ENCODE data around the gene TNFRSF14. TPM values are rescaled to one million over a fixed set of nuclear protein-coding genes. Genes with fewer than 3 reads are reported as not detected.
A peak's percentile ranks its signal among the peaks of the same experiment; 100 is the strongest.

Gene TNFRSF14
- total RNA-seq, 4 donors from 2014 or later = 64.9 to 105 (median 91.1) TPM

DNA sequence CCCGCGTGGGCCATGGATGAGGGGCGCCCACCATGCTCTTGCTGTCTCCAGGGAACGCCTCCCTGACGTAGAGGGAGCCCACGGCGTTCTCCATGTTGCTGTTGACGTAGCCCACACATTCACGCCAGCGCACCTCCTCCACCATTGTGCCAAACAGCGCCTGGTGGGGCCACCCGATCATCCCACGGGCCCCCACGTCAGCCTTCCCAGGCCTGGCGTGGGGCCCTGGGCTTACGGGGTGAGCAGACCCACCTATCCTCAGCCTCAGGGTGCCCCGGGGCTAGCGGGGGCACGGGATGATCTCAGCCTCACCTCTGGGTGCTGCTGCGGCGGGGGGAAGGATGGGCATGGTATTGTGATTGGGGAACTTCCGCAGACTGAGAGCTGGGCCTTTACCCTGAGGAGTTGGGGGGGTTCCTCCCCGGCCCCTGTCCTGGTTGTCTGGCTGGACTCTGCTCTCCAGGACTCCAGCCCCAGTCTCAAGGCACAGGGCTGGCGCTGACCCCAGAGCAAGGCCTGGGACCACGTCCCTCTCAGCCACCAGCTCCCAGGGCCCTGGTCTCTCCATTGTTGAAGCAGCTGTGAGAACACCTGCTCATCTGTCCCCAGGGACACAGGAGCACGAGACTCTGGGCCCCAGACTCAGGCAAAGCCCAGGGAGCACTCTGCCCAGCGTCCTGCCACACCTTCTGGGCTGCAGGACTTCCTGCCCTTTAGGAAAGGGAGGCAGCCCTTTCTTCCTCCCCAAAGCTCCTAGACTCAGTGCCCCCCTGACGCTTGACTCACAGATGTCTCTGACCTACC, 40.6 kb downstream of the TNFRSF14 start:
- 84% methylated on average over 21 to 25 of the region's 28 CpGs for WGBS, 2 donors
- Histone ChIP-seq H3K4me1 (peaks cover 0 to 14% (median 0%) of the 10 kb centered on the region in 4 donors), H3K4me3 (no peak overlapping the region), H3K27ac (no peak overlapping the region), H3K27me3 (peaks cover 0 to 14% of the 10 kb centered on the region in 2 donors), H3K36me3 (no peaks in the 10 kb centered on the region), H3K9me3 (peaks cover 0 to 40% (median 3%) of the 10 kb centered on the region in 4 donors)
- no peak for DNase-seq (ENCODE audit: low spot score in 2 of 2)
- TF ChIP-seq, protein P1, sequence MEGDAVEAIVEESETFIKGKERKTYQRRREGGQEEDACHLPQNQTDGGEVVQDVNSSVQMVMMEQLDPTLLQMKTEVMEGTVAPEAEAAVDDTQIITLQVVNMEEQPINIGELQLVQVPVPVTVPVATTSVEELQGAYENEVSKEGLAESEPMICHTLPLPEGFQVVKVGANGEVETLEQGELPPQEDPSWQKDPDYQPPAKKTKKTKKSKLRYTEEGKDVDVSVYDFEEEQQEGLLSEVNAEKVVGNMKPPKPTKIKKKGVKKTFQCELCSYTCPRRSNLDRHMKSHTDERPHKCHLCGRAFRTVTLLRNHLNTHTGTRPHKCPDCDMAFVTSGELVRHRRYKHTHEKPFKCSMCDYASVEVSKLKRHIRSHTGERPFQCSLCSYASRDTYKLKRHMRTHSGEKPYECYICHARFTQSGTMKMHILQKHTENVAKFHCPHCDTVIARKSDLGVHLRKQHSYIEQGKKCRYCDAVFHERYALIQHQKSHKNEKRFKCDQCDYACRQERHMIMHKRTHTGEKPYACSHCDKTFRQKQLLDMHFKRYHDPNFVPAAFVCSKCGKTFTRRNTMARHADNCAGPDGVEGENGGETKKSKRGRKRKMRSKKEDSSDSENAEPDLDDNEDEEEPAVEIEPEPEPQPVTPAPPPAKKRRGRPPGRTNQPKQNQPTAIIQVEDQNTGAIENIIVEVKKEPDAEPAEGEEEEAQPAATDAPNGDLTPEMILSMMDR (IDR thresholded peaks at IDR 0.05) = no peak
- TF ChIP-seq POLR2A (IDR thresholded peaks at IDR 0.05) (no peak), EP300 (IDR thresholded peaks at IDR 0.05) (no peak)

DNA sequence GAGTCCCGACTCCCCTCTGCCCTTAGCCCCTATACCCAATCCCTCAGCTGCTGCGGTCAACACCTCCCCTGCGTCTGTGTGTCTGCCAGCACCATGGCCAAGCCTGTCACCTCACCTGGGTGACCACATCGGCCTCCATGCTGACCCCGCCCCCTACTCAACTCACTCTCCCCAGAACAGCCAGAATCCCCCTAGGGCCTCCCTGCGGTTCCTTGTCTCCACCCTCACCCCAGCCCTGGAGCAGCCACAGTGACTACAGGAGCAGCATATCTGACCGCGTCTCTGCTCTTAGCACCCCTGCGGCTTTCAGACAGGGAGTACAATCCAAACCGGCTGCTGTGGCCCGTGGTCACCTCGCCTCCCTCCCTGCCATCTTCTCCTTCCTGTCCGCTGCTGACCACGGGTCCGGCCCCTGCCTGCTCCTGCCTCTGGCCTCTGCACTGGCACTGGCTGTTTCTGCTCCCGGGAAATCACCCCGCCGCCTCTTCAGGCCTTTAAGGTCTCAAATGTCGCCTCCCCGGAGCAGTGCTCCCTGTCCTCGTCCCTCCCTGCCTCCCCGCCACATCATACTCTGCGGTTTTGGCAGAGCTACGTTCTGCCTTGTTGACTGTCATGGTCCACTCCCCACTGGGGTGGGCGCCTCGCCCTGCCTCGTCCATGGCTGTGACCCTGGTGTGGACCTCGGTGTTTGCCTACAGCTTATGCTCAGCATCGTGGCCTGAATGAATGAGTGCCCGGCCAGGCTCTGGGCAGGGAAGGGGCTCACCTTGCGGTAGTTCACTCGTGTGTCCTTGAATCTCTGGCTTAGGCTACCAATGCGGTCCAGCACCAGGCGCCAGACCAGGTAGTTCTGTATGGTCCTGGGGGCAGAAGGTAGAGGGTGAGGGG, 41.5 kb downstream of the TNFRSF14 start:
- 77 to 78% methylated on average over 34 of the region's 34 CpGs for WGBS, 2 donors
- Histone ChIP-seq H3K27me3 (peaks cover 0 to 13% of the 10 kb centered on the region in 2 donors), H3K4me3 (no peak overlapping the region), H3K4me1 (peaks cover 0 to 14% (median 0%) of the 10 kb centered on the region in 4 donors), H3K9me3 (peaks cover 0 to 45% (median 3%) of the 10 kb centered on the region in 4 donors), H3K27ac (no peak overlapping the region), H3K36me3 (no peaks in the 10 kb centered on the region)
- TF ChIP-seq, protein P1 (IDR thresholded peaks at IDR 0.05) = no peak
- TF ChIP-seq EP300 (IDR thresholded peaks at IDR 0.05) (no peak), POLR2A (IDR thresholded peaks at IDR 0.05) (no peak)
- peak in 1 of 2 donors; percentile 1 for DNase-seq (ENCODE audit: low spot score in 2 of 2)

DNA sequence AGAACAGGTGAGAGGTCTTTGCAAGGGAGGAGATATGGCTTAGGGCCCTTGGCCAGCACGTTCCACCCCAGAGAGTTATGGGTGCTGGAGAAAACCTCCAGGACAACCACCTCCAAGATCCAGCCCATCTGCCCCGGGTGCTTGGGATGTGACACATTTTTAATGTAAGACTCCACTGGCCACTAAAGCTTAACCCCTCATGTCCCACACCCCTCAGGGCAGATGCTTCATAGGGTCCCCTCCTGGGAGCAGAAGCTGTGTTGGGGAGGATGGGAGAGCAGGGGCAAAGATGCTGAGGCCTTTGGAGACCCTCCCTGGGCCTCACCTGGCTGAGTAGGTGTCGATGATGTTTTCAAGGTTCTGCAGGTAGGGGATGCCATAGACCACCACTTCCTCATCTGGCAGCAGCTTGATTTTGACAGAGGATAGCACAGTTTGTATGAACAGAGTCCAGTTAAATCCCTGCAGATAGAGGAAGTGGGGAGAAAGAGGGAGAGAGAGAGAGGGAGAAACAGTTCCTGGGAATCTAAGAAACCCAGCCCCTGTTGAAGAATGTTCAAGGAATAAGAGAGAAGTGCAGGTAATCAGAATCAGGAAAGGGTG, 42.3 kb downstream of the TNFRSF14 start:
- Histone ChIP-seq H3K27ac (no peak overlapping the region), H3K36me3 (no peaks in the 10 kb centered on the region), H3K4me3 (no peak overlapping the region), H3K27me3 (peaks cover 0 to 9% of the 10 kb centered on the region in 2 donors), H3K9me3 (peaks cover 0 to 45% (median 3%) of the 10 kb centered on the region in 4 donors), H3K4me1 (peaks cover 0 to 11% (median 0%) of the 10 kb centered on the region in 4 donors)
- no peak for DNase-seq (ENCODE audit: low spot score in 2 of 2)
- 62 to 74% methylated on average over 3 of the region's 3 CpGs for WGBS, 2 donors
- TF ChIP-seq, protein P1 (IDR thresholded peaks at IDR 0.05) = no peak

DNA sequence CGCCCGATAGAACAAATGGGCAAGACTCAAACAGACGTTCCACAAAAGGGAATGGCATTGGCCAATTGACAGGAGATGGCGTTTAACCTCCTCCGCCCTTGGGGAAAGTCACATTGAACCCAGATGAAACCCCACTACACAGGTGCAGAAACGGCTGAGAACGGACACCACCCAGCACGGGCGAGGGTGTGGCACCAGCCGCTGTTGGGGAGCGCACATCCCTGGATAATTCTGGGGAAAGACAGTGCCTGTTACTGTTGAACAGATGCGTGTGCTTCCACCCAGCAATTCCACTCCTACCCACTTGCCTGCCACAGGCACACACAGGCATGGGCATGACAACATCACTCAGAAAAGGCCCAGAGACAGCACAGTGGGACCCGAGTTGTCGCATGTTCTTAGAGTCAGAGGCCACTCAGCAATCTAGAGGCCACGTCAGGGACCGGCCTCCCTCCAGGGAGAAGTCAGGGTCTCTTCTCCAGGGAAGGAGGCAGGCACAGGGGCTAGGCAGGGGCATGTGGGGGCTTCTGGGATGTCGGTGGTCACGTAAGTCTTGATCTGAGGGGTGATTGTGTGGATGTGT, 45.6 kb downstream of the TNFRSF14 start:
- Histone ChIP-seq H3K27me3 (peaks cover 0 to 6% of the 10 kb centered on the region in 2 donors), H3K27ac (no peak overlapping the region), H3K4me3 (no peak overlapping the region), H3K9me3 (peaks cover 0 to 45% (median 3%) of the 10 kb centered on the region in 4 donors), H3K4me1 (no peaks in the 10 kb centered on the region), H3K36me3 (no peaks in the 10 kb centered on the region)
- WGBS, 2 donors = 75 to 87% methylated on average over 18 of the region's 18 CpGs
- TF ChIP-seq POLR2A (IDR thresholded peaks at IDR 0.05) (no peak), EP300 (IDR thresholded peaks at IDR 0.05) (no peak)
- DNase-seq (ENCODE audit: low spot score in 2 of 2) = peak in 1 of 2 donors; percentile 4

DNA sequence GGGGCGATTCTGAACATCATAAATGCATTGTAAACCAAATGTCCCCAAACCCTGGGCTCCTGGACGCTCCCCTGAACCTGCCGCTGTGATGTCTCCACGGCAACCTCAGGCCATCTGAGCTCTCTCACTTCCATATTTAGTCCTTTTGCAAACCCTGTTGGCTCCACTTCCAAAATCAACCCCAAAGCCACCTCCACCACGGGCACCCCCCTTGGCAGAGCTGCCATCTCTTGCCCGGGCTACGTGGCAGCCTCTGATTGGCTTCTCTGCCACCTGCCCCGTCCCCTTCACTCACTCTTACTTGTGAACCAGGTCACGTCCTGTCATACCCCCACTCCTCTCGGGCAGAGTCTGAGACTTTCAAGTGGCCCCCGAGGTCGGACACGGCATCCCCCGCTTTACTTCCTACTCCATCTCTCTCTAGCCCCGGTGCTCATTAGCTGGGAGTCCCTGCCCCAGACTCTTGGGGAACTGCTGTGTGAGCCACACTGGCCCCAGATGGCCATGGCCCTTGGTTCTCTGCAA, 46.2 kb downstream of the TNFRSF14 start:
- H3K36me3 ChIP-seq = no peaks in the 10 kb centered on the region
- H3K4me1 ChIP-seq = peaks cover 0 to 4% (median 0%) of the 10 kb centered on the region in 4 donors
- TF ChIP-seq EP300 (IDR thresholded peaks at IDR 0.05) (no peak), POLR2A (IDR thresholded peaks at IDR 0.05) (no peak)
- TF ChIP-seq, protein P1 (IDR thresholded peaks at IDR 0.05) = no peak
- no peak overlapping the region for H3K27ac ChIP-seq
- peaks cover 0 to 6% of the 10 kb centered on the region in 2 donors for H3K27me3 ChIP-seq
- peak in 1 of 2 donors; percentile 6 for DNase-seq (ENCODE audit: low spot score in 2 of 2)
- WGBS, 2 donors = 70 to 72% methylated on average over 15 of the region's 15 CpGs
- H3K9me3 ChIP-seq = peaks cover 0 to 45% (median 3%) of the 10 kb centered on the region in 4 donors
- H3K4me3 ChIP-seq = no peak overlapping the region
